Measurements from ENCODE around the gene POC1A.

GRCh38 chr3:52110502-52110901, 43.7 kb downstream of the POC1A start:
- no peak for TF ChIP-seq ZNF274 (IDR thresholded peaks at IDR 0.05; ENCODE audit: low read depth, low read length)
- TF ChIP-seq YY1 (IDR thresholded peaks at IDR 0.05; ENCODE audit: insufficient read depth, insufficient read length), result no peak

All from NT2/D1 (cell line).